ENCODE results near the gene HSBP1.

HSBP1 gene

GRCh38 chr16:83807710-83808572 lies at the start of gene HSBP1:
HSBP1 (plus strand) TSS chr16:83807978; CDS start chr16:83808077, 99 bp downstream.
- intact Hi-C loops (cut with DNase I), result no loop called here
- DNase-seq, result peak; percentile 87 to 98 (median 94)

GRCh38 chr16:83762141-83762991 lies 45.4 kb upstream of the HSBP1 start:
- DNase-seq, result peak in 5 of 42 donors; percentile 27 to 51 (median 36)
- intact Hi-C loops (cut with DNase I), result no loop called here

GRCh38 chr16:83762992-83763358 lies 44.8 kb upstream of the HSBP1 start:
- intact Hi-C loops (cut with DNase I), result no loop called here

GRCh38 chr16:83768986-83769385 lies 38.8 kb upstream of the HSBP1 start:
- peak in 2 of 42 donors; percentile 32 to 39 for DNase-seq
- intact Hi-C loops (cut with DNase I), result no loop called here

More at GRCh38 chr16:83762992-83763358, 44.8 kb upstream of the HSBP1 start:
- DNase-seq, result no peak

- intact Hi-C loops (cut with DNase I), result no loop called here
- DNase-seq, result peak in 5 of 42 donors; percentile 12 to 50 (median 28)
These were observed 38.3 kb upstream of the HSBP1 start for GRCh38 chr16:83769397-83770008.

- peak; percentile 25 to 93 (median 70) for DNase-seq
- intact Hi-C loops (cut with DNase I), result no loop called here
These were observed 36.4 kb upstream of the HSBP1 start for GRCh38 chr16:83771306-83771942.

- intact Hi-C loops (cut with DNase I), result no loop called here
- DNase-seq, result peak in 20 of 42 donors; percentile 20 to 84 (median 48)
These were observed 35.0 kb upstream of the HSBP1 start for GRCh38 chr16:83772806-83773205.

- intact Hi-C loops (cut with DNase I), result no loop called here
- no peak for DNase-seq
These were observed 33.7 kb upstream of the HSBP1 start for GRCh38 chr16:83774066-83774465.

- intact Hi-C loops (cut with DNase I), result no loop called here
- peak in 1 of 42 donors; percentile 44 for DNase-seq
These were observed 30.8 kb upstream of the HSBP1 start for GRCh38 chr16:83776944-83777343.

GRCh38 chr16:83779886-83780285 lies 27.9 kb upstream of the HSBP1 start:
- DNase-seq, result peak in 13 of 42 donors; percentile 16 to 66 (median 40)
- intact Hi-C loops (cut with DNase I), result no loop called here

GRCh38 chr16:83785455-83785854 lies 22.3 kb upstream of the HSBP1 start:
- intact Hi-C loops (cut with DNase I), result no loop called here
- no peak for DNase-seq

GRCh38 chr16:83789642-83790401 lies 18.0 kb upstream of the HSBP1 start:
- intact Hi-C loops (cut with DNase I), result no loop called here
- no peak for DNase-seq

- no peak for DNase-seq
- intact Hi-C loops (cut with DNase I), result no loop called here
These were observed 15.9 kb upstream of the HSBP1 start for GRCh38 chr16:83791916-83792315.

GRCh38 chr16:83792391-83792790 lies 15.4 kb upstream of the HSBP1 start:
- intact Hi-C loops (cut with DNase I), result no loop called here
- DNase-seq, result no peak

- intact Hi-C loops (cut with DNase I), result no loop called here
- DNase-seq, result no peak
These were observed 14.6 kb upstream of the HSBP1 start for GRCh38 chr16:83793179-83793578.

GRCh38 chr16:83794860-83795554 lies 12.8 kb upstream of the HSBP1 start:
- intact Hi-C loops (cut with DNase I), result no loop called here
- no peak for DNase-seq

GRCh38 chr16:83797013-83797412 lies 10.8 kb upstream of the HSBP1 start:
- no peak for DNase-seq
- intact Hi-C loops (cut with DNase I), result no loop called here

GRCh38 chr16:83799336-83799735 lies 8.4 kb upstream of the HSBP1 start:
- DNase-seq, result no peak
- intact Hi-C loops (cut with DNase I), result no loop called here
